Muscle layer of duodenum (tissue), 2 donors: Measurements from ENCODE around the gene TBC1D24.

Experiments used
- H3K27ac ChIP-seq: one replicate; pipeline ENCODE4 v1.7.0; 2013; ENCODE audit warnings: mild to moderate bottlenecking, low read length
- H3K27me3 ChIP-seq: one replicate; pipeline ENCODE4 v1.7.0; 2013; ENCODE audit warnings: low read depth, mild to moderate bottlenecking, control low read depth, low read length
- H3K36me3 ChIP-seq, 2 donors: one replicate each; pipeline ENCODE4 v1.7.0; 2013; ENCODE audit warnings: low read length in 2 of 2, control low read depth in 1 of 2, mild to moderate bottlenecking in 1 of 2; ENCODE audit not compliant: insufficient read depth in 2 of 2, control insufficient read depth in 1 of 2
- H3K4me1 ChIP-seq, 2 donors: one replicate each; pipeline ENCODE4 v1.7.0; 2013; ENCODE audit warnings: low read length in 2 of 2, mild to moderate bottlenecking in 2 of 2, control low read depth in 1 of 2, moderate library complexity in 1 of 2; ENCODE audit not compliant: insufficient read depth in 2 of 2, control insufficient read depth in 1 of 2
- H3K4me3 ChIP-seq, 2 donors: one replicate each; pipeline ENCODE4 v1.7.0; 2013; ENCODE audit warnings: low read length in 2 of 2, low read depth in 1 of 2, mild to moderate bottlenecking in 1 of 2
- H3K9me3 ChIP-seq, 2 donors: one replicate each; pipeline ENCODE4 v1.7.0; 2013; ENCODE audit warnings: low read length in 2 of 2, control low read depth in 1 of 2, mild to moderate bottlenecking in 1 of 2; ENCODE audit not compliant: control insufficient read depth in 1 of 2
- donor health status: healthy.

Gene TBC1D24

DNA sequence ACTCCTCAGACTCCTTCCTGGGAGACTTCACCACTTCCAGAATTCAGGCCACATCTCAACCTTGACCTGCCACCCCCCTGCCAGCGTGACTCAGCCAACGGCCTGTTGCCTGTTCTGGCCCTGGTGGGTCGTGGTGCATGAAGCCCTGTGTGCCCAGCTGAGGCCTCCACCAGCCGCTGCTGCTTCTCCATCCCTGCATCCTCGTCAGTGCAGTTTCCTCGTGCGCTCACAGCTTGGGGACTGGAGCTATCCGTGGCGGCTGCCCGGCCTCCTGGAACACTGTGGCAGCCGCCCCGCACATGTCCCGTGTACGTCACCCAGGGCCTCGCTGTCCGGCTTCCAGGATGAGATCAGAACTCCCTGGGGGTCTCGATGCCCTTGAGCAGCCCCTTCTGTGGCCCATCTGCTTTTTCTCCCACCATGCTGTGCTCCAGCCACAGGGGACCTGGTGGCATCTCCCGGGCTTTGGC is 23.0 kb upstream of the TBC1D24 start:
- H3K36me3 ChIP-seq, result peaks cover 8 to 19% of the 10 kb centered on the region in 2 donors
- H3K27ac ChIP-seq, result no peak overlapping the region
- H3K4me3 ChIP-seq, result no peak overlapping the region
- H3K27me3 ChIP-seq, result no peaks in the 10 kb centered on the region
- no peaks in the 10 kb centered on the region for H3K4me1 ChIP-seq
- no peaks in the 10 kb centered on the region for H3K9me3 ChIP-seq

DNA sequence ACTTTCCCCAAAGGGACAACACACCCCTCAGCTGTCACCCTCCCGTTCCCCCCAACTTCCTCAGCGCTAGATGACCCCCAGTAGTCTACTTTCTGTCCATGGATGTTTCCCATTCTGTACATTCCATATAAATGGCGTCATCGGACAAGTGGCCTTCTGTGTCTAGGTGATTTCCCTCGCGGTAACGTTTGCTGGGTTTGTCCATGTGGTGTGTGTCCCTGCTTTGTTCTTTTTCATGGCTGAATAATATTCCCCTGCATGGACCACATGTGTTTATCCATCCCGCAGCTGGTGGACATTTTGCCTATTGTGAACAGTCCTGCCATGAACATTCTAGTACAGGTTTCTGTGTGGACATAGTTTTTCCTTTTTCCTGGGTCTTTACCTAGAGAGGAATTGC is 22.3 kb upstream of the TBC1D24 start:
- peaks cover 8 to 19% of the 10 kb centered on the region in 2 donors for H3K36me3 ChIP-seq
- H3K4me1 ChIP-seq, result no peaks in the 10 kb centered on the region
- no peaks in the 10 kb centered on the region for H3K27me3 ChIP-seq
- no peak overlapping the region for H3K4me3 ChIP-seq
- H3K27ac ChIP-seq, result no peak overlapping the region
- H3K9me3 ChIP-seq, result no peaks in the 10 kb centered on the region

DNA sequence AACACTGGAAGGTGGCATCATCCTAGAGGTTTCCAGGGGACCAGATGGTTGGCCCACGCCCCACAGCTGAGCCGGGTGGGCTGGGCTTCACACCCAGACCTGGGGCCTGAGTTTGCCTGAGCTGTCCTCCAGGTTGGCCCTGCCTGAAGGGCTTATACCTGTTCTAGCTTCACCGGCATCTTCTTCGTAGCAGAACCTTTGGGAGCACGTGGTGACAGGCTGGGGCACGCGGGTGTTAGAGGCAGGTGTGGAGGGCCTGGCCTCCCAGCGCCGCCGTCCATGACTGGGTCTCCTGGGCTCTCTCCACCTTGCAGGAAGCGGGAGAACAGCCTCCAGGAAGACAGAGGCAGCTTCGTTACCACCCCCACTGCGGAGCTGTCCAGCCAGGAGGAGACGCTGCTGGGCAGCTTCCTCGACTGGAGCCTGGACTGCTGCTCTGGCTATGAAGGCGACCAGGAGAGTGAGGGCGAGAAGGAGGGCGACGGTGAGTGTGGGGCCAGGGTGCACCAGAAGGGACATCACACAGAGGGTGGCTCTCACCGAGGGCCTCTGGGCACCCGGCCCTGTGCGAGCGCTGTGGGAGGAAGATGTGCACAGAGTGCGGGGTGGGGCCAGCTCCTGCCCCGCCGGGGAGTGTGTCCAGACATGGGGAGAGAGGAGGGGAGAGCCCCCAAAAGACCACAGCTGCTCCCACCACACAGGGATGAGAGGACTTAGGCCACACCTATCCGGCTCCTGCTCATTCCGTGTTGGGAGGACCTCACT is 19.7 kb upstream of the TBC1D24 start:
- Histone ChIP-seq H3K27ac (no peak overlapping the region), H3K4me1 (peaks cover 0 to 12% of the 10 kb centered on the region in 2 donors), H3K4me3 (no peak overlapping the region), H3K9me3 (no peaks in the 10 kb centered on the region), H3K27me3 (no peaks in the 10 kb centered on the region), H3K36me3 (peaks cover 4 to 12% of the 10 kb centered on the region in 2 donors)

DNA sequence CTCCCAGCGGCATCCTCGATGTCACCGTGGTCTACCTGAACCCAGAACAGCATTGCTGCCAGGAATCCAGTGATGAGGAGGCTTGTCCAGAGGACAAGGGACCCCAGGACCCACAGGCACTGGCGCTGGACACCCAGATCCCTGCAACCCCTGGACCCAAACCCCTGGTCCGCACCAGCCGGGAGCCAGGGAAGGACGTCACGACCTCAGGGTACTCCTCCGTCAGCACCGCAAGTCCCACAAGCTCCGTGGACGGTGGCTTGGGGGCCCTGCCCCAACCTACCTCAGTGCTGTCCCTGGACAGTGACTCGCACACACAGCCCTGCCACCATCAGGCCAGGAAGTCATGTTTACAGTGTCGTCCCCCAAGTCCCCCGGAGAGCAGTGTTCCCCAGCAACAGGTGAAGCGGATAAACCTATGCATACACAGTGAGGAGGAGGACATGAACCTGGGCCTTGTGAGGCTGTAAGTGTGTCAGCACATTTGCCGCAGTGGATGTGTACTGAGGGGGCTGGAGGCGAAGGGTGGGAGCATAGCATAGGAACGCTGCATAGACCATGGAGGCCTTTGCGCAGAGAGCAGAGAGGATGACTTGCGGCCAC is 18.3 kb upstream of the TBC1D24 start:
- no peaks in the 10 kb centered on the region for H3K9me3 ChIP-seq
- H3K4me3 ChIP-seq, result no peak overlapping the region
- peaks cover 4 to 5% of the 10 kb centered on the region in 2 donors for H3K36me3 ChIP-seq
- peaks cover 0 to 15% of the 10 kb centered on the region in 2 donors for H3K4me1 ChIP-seq
- no peak overlapping the region for H3K27ac ChIP-seq
- no peaks in the 10 kb centered on the region for H3K27me3 ChIP-seq

DNA sequence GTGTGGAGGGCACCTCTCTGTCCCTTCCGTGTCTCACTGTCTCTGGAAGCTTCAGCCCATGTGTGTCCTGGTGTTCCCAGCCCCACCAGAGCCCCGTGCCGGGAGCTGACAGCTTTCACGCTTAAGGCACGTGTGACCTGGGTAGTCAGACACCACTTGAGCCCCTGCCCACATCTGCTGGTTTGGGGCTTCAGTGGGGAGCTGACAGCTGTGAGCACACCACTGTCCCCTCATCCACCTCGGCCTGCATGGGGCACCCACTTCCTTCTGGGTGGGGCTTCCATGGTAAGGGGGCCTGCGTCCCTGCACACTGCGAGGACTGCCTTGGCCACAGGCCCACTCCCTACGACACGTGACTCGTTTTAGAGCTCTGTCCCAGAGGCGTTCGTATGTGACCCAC is 17.7 kb upstream of the TBC1D24 start:
- H3K27me3 ChIP-seq, result no peaks in the 10 kb centered on the region
- peaks cover 0 to 15% of the 10 kb centered on the region in 2 donors for H3K4me1 ChIP-seq
- H3K4me3 ChIP-seq, result no peak overlapping the region
- no peak overlapping the region for H3K27ac ChIP-seq
- H3K9me3 ChIP-seq, result no peaks in the 10 kb centered on the region
- H3K36me3 ChIP-seq, result peaks cover 4 to 5% of the 10 kb centered on the region in 2 donors

DNA sequence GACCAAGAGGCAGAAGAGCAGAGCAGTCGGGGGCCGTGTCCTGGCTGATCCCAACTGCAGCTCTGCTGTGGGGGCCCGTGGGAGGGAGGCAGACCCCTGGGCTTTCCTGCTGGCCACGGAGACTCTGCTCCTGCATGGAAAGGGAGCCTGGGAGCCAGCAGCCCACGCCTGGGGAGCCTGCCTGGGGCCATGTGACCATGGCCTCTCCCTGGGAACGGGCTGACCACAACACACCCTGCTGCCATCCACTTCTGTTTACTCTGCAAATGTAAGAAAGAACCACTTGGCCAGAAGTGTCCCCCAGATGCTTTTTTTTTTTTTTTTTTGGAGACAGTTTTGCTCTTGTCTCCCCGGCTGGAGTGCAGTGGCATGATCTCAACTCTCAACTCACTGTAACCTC is 17.0 kb upstream of the TBC1D24 start:
- Histone ChIP-seq H3K27ac (no peak overlapping the region), H3K4me1 (peaks cover 0 to 15% of the 10 kb centered on the region in 2 donors), H3K27me3 (no peaks in the 10 kb centered on the region), H3K9me3 (no peaks in the 10 kb centered on the region), H3K36me3 (peaks cover 4 to 5% of the 10 kb centered on the region in 2 donors), H3K4me3 (no peak overlapping the region)

DNA sequence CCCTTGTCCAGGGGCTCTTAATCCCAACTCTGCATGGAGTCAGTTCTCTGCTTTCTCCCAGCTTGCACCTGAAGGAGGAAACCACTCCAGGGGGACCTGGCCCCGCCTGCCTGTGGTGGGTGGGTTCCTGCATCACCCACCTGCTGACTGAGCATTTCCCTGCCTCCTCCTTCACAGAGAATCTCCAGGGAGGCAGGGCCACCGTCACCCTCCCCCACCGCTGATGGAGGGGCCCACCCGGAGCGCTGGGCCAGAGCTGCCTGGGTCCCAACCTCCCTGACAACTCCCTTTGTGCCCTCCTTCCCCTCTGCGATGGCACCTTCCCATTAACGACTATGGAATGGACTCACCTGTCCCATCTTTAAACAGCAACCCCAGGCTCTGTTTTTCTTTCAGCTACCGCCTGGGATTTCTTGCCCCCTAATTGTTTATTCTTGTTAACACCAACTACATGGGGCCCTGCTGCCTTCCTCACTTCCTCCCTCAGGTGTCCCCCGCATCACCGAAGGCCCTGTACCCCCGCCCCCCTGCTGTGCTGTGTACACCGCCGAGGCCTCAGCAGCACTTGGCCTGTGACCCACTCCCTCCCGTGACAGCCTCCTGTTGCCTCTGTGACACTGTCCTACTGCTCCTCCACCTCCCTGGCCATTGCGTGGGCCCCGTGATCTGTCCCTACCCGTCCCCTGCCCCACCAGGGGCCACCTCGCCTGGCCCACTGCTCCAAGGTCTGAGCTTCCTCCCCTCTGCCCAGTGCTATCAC is 15.9 kb upstream of the TBC1D24 start:
- peak overlapping the region; percentile 73 to 80 for H3K4me3 ChIP-seq
- peaks cover 0 to 15% of the 10 kb centered on the region in 2 donors for H3K4me1 ChIP-seq
- H3K36me3 ChIP-seq, result no peaks in the 10 kb centered on the region
- H3K27me3 ChIP-seq, result no peaks in the 10 kb centered on the region
- no peaks in the 10 kb centered on the region for H3K9me3 ChIP-seq
- no peak overlapping the region for H3K27ac ChIP-seq

DNA sequence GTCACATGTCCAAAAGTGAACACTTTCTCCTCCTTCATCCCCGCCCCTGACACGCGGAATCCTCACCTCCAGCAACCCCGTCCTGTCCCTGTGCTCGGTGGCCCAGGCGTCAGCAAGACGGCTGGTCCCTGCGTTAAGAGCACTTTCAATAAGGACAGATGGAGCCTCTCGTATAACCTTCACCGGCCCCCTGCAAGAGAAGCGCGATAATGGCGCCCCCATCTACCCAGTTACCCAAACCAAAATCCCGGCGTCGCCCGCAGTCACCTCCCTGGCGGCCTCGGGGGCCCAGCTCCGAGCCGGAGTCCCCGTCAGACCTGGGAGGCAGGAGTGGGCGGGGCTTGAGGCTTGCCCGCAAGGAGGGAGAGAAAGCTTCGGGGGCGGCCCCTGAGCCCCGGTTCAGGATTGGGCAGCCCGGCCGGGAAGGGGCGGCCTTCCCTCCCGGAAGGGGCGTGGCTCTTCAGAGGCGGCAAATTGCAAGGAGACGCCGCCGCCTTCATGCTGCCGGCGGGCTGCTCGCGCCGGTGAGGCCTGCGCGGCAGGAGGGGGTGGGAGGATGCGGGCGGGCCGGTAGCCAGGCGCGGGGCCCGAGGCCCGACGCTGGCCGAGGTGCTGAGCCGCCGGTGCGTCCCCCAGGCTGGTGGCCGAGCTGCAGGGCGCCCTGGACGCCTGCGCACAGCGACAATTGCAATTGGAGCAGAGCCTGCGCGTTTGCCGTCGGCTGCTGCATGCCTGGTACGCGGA is 15.1 kb upstream of the TBC1D24 start, which contains the start of gene TEDC2:
TEDC2 (plus strand) TSS at position 463 of the 744 bp plus-strand sequence; CDS start at position 499, 36 bp downstream.
- Histone ChIP-seq H3K4me3 (peak within 1 kb of the TSS; percentile 73 to 80), H3K9me3 (no peaks in the 10 kb centered on the region), H3K4me1 (peaks cover 0 to 15% of the 10 kb centered on the region in 2 donors), H3K27me3 (no peaks in the 10 kb centered on the region), H3K27ac (no peak within 1 kb of the TSS), H3K36me3 (no peaks in the 10 kb centered on the region)

DNA sequence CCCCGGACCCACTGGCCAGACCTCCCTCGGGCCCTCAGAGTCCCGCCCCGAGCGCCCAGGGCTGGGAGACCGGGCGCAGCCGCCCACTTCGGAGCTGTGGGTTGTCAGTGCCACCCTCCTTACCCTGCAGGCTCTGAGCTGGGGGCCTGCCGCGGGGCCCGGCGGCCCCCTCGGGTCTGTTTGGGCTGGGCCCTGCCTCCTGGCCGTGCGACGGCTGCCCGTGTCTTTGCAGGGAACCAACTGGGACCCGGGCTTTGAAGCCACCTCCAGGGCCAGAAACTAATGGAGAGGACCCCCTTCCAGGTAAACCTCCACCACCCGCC is 14.6 kb upstream of the TBC1D24 start:
- Histone ChIP-seq H3K9me3 (no peaks in the 10 kb centered on the region), H3K27me3 (no peaks in the 10 kb centered on the region), H3K36me3 (no peaks in the 10 kb centered on the region), H3K27ac (no peak overlapping the region), H3K4me3 (peak overlapping the region in 1 of 2 donors; percentile 80), H3K4me1 (peaks cover 0 to 15% of the 10 kb centered on the region in 2 donors)

DNA sequence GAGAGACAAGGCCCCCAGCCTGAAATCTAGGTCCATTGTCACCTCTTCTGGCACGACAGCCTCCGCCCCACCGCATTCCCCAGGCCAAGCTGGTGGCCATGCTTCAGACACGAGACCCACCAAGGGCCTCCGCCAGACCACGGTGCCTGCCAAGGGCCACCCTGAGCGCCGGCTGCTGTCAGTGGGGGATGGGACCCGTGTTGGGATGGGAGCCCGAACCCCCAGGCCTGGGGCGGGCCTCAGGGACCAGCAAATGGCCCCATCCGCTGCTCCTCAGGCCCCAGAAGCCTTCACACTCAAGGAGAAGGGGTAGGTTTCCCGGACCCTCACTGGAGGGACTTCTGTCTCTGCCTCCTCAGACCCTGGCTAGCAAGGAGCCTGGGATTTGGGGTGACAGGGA is 14.0 kb upstream of the TBC1D24 start:
- no peaks in the 10 kb centered on the region for H3K9me3 ChIP-seq
- no peaks in the 10 kb centered on the region for H3K36me3 ChIP-seq
- H3K27me3 ChIP-seq, result no peaks in the 10 kb centered on the region
- H3K27ac ChIP-seq, result no peak overlapping the region
- H3K4me3 ChIP-seq, result no peak overlapping the region
- peaks cover 0 to 15% of the 10 kb centered on the region in 2 donors for H3K4me1 ChIP-seq
